ENCODE results near the gene PLEKHG7.

The PLEKHG7 gene

GRCh38 chr12:92802906-92803305 is 100.1 kb downstream of the PLEKHG7 start:
- TF ChIP-seq CTCF (IDR thresholded peaks at IDR 0.05; ENCODE audit: low read depth, low read length) (no peak), EZH2phosphoT487 (IDR thresholded peaks at IDR 0.05; ENCODE audit: low read depth) (no peak)
- H3K9ac ChIP-seq (ENCODE audit: low read length) = no peak overlapping the region

GRCh38 chr12:92803903-92804302 is 101.1 kb downstream of the PLEKHG7 start:
- Histone ChIP-seq H3K36me3 (replicated peaks; ENCODE audit: low read depth, low read length) (peaks cover 34% of the 10 kb centered on the region), H3K4me3 (ENCODE audit: low read length) (no peak overlapping the region), H3K27me3 (ENCODE audit: low read depth, low read length) (no peaks in the 10 kb centered on the region), H3K79me2 (ENCODE audit: low read length) (no peaks in the 10 kb centered on the region), H2AFZ (ENCODE audit: low read depth, low read length) (no peak overlapping the region), H3K4me2 (ENCODE audit: low read length) (no peak overlapping the region), H3K9me3 (ENCODE audit: insufficient read depth, low read length) (no peaks in the 10 kb centered on the region), H3K9ac (ENCODE audit: low read length) (no peak overlapping the region), H4K20me1 (ENCODE audit: insufficient read depth, low read length) (no peaks in the 10 kb centered on the region), H3K27ac (ENCODE audit: low read length) (no peak overlapping the region), H3K4me1 (ENCODE audit: low read length) (no peaks in the 10 kb centered on the region)
- TF ChIP-seq EZH2phosphoT487 (IDR thresholded peaks at IDR 0.05; ENCODE audit: low read depth) (no peak), CTCF (IDR thresholded peaks at IDR 0.05; ENCODE audit: low read depth, low read length) (no peak)

More at GRCh38 chr12:92802906-92803305, 100.1 kb downstream of the PLEKHG7 start:
- H3K4me2 ChIP-seq (ENCODE audit: low read length) = no peak overlapping the region
- H3K9me3 ChIP-seq (ENCODE audit: insufficient read depth, low read length) = no peaks in the 10 kb centered on the region
- H3K36me3 ChIP-seq (replicated peaks; ENCODE audit: low read depth, low read length) = peaks cover 25% of the 10 kb centered on the region
- no peaks in the 10 kb centered on the region for H4K20me1 ChIP-seq (ENCODE audit: insufficient read depth, low read length)
- H2AFZ ChIP-seq (ENCODE audit: low read depth, low read length) = no peak overlapping the region
- H3K27ac ChIP-seq (ENCODE audit: low read length) = no peak overlapping the region
- no peaks in the 10 kb centered on the region for H3K4me1 ChIP-seq (ENCODE audit: low read length)
- H3K27me3 ChIP-seq (ENCODE audit: low read depth, low read length) = no peaks in the 10 kb centered on the region
- no peaks in the 10 kb centered on the region for H3K79me2 ChIP-seq (ENCODE audit: low read length)
- H3K4me3 ChIP-seq (ENCODE audit: low read length) = no peak overlapping the region

- H3K27me3 ChIP-seq (ENCODE audit: low read depth, low read length) = no peaks in the 10 kb centered on the region
- TF ChIP-seq EZH2phosphoT487 (IDR thresholded peaks at IDR 0.05; ENCODE audit: low read depth) = 0 out of 2 replicates have a peak, but pooled peaks have one; percentile 50
- TF ChIP-seq CTCF (IDR thresholded peaks at IDR 0.05; ENCODE audit: low read depth, low read length) = no peak
- H3K27ac ChIP-seq (ENCODE audit: low read length) = peak overlapping the region; percentile 64
- peak overlapping the region; percentile 27 for H3K4me3 ChIP-seq (ENCODE audit: low read length)
- H3K36me3 ChIP-seq (replicated peaks; ENCODE audit: low read depth, low read length) = peaks cover 33% of the 10 kb centered on the region
- no peaks in the 10 kb centered on the region for H3K9me3 ChIP-seq (ENCODE audit: insufficient read depth, low read length)
- H3K4me1 ChIP-seq (ENCODE audit: low read length) = peaks cover 29% of the 10 kb centered on the region
- peak overlapping the region; percentile 22; the same call in 1 of the 2 replicates for H3K9ac ChIP-seq (ENCODE audit: low read length)
- peak overlapping the region; percentile 51 for H3K4me2 ChIP-seq (ENCODE audit: low read length)
- no peaks in the 10 kb centered on the region for H3K79me2 ChIP-seq (ENCODE audit: low read length)
- no peaks in the 10 kb centered on the region for H4K20me1 ChIP-seq (ENCODE audit: insufficient read depth, low read length)
- H2AFZ ChIP-seq (ENCODE audit: low read depth, low read length) = no peak overlapping the region
Observed at GRCh38 chr12:92810370-92810769, 107.6 kb downstream of the PLEKHG7 start.

- Histone ChIP-seq H3K36me3 (replicated peaks; ENCODE audit: low read depth, low read length) (peaks cover 14% of the 10 kb centered on the region), H3K79me2 (ENCODE audit: low read length) (no peaks in the 10 kb centered on the region), H4K20me1 (ENCODE audit: insufficient read depth, low read length) (no peaks in the 10 kb centered on the region), H3K4me1 (ENCODE audit: low read length) (peaks cover 28% of the 10 kb centered on the region), H3K4me3 (ENCODE audit: low read length) (no peak overlapping the region), H3K27ac (ENCODE audit: low read length) (no peak overlapping the region), H2AFZ (ENCODE audit: low read depth, low read length) (no peak overlapping the region), H3K4me2 (ENCODE audit: low read length) (no peak overlapping the region), H3K9me3 (ENCODE audit: insufficient read depth, low read length) (no peaks in the 10 kb centered on the region), H3K9ac (ENCODE audit: low read length) (no peak overlapping the region), H3K27me3 (ENCODE audit: low read depth, low read length) (no peaks in the 10 kb centered on the region)
- TF ChIP-seq CTCF (IDR thresholded peaks at IDR 0.05; ENCODE audit: low read depth, low read length) (no peak), EZH2phosphoT487 (IDR thresholded peaks at IDR 0.05; ENCODE audit: low read depth) (no peak)
Observed at GRCh38 chr12:92814584-92814983, 111.8 kb downstream of the PLEKHG7 start.
